ENCODE data around the gene SLC39A11.

The SLC39A11 gene

GRCh38 chr17:72662827-72663190 lies 429.7 kb downstream of the SLC39A11 start:
- H3K27ac ChIP-seq, result no peak overlapping the region
- no peaks in the 10 kb centered on the region for H3K27me3 ChIP-seq (ENCODE audit: insufficient read depth, low read depth)
- H3K79me2 ChIP-seq (ENCODE audit: insufficient read depth, low read depth), result no peaks in the 10 kb centered on the region
- H3K4me2 ChIP-seq, result no peak overlapping the region
- no peak overlapping the region for H2AFZ ChIP-seq (ENCODE audit: low read depth)
- no peaks in the 10 kb centered on the region for H3K36me3 ChIP-seq (ENCODE audit: insufficient read depth)
- no peak overlapping the region for H3K4me3 ChIP-seq (IDR thresholded peaks at IDR 0.05; ENCODE audit: insufficient read depth, low read depth, low read length)
- no peak for TF ChIP-seq CTCF (conservative IDR thresholded peaks at IDR 0.05; ENCODE audit: low read depth, low read length)
- no peaks in the 10 kb centered on the region for H4K20me1 ChIP-seq (ENCODE audit: insufficient read depth)
- H3K9ac ChIP-seq, result no peak overlapping the region
- H3K4me1 ChIP-seq (ENCODE audit: low read depth, poor library complexity, severe bottlenecking), result no peaks in the 10 kb centered on the region

GRCh38 chr17:72661945-72662826 lies 430.3 kb downstream of the SLC39A11 start:
- Histone ChIP-seq H4K20me1 (ENCODE audit: insufficient read depth) (no peaks in the 10 kb centered on the region), H3K9ac (no peak overlapping the region), H2AFZ (ENCODE audit: low read depth) (no peak overlapping the region), H3K4me3 (IDR thresholded peaks at IDR 0.05; ENCODE audit: insufficient read depth, low read depth, low read length) (no peak overlapping the region), H3K79me2 (ENCODE audit: insufficient read depth, low read depth) (no peaks in the 10 kb centered on the region), H3K27ac (no peak overlapping the region), H3K36me3 (ENCODE audit: insufficient read depth) (no peaks in the 10 kb centered on the region), H3K27me3 (ENCODE audit: insufficient read depth, low read depth) (no peaks in the 10 kb centered on the region), H3K4me1 (ENCODE audit: low read depth, poor library complexity, severe bottlenecking) (no peaks in the 10 kb centered on the region), H3K4me2 (no peak overlapping the region)
- no peak for TF ChIP-seq CTCF (conservative IDR thresholded peaks at IDR 0.05; ENCODE audit: low read depth, low read length)

- Histone ChIP-seq H3K27me3 (ENCODE audit: insufficient read depth, low read depth) (no peaks in the 10 kb centered on the region), H3K4me2 (no peak overlapping the region), H4K20me1 (ENCODE audit: insufficient read depth) (no peaks in the 10 kb centered on the region), H3K4me3 (IDR thresholded peaks at IDR 0.05; ENCODE audit: insufficient read depth, low read depth, low read length) (no peak overlapping the region), H3K79me2 (ENCODE audit: insufficient read depth, low read depth) (no peaks in the 10 kb centered on the region), H3K36me3 (ENCODE audit: insufficient read depth) (no peaks in the 10 kb centered on the region), H2AFZ (ENCODE audit: low read depth) (no peak overlapping the region), H3K9ac (no peak overlapping the region), H3K4me1 (ENCODE audit: low read depth, poor library complexity, severe bottlenecking) (no peaks in the 10 kb centered on the region), H3K27ac (no peak overlapping the region)
- TF ChIP-seq CTCF (conservative IDR thresholded peaks at IDR 0.05; ENCODE audit: low read depth, low read length), result peak; percentile 34; the same call in 1 of the 2 replicates
Measured at GRCh38 chr17:72661116-72661944, 431.2 kb downstream of the SLC39A11 start.

GRCh38 chr17:72660274-72661115 lies 432.0 kb downstream of the SLC39A11 start:
- Histone ChIP-seq H3K4me1 (ENCODE audit: low read depth, poor library complexity, severe bottlenecking) (no peaks in the 10 kb centered on the region), H3K4me3 (IDR thresholded peaks at IDR 0.05; ENCODE audit: insufficient read depth, low read depth, low read length) (no peak overlapping the region), H3K27me3 (ENCODE audit: insufficient read depth, low read depth) (no peaks in the 10 kb centered on the region), H3K36me3 (ENCODE audit: insufficient read depth) (no peaks in the 10 kb centered on the region), H2AFZ (ENCODE audit: low read depth) (no peak overlapping the region), H3K4me2 (no peak overlapping the region), H3K79me2 (ENCODE audit: insufficient read depth, low read depth) (no peaks in the 10 kb centered on the region), H3K9ac (no peak overlapping the region), H4K20me1 (ENCODE audit: insufficient read depth) (no peaks in the 10 kb centered on the region), H3K27ac (no peak overlapping the region)
- no peak for TF ChIP-seq CTCF (conservative IDR thresholded peaks at IDR 0.05; ENCODE audit: low read depth, low read length)
